ENCODE measurements around the gene ERP27.

Gene ERP27

GRCh38 chr12:14942196-14942931 is 4.0 kb upstream of the ERP27 start:
- FAIRE-seq (no peak), DNase-seq (ENCODE audit: insufficient read length, low spot score) (no peak)

- DNase-seq (ENCODE audit: insufficient read length, low spot score) (no peak), FAIRE-seq (no peak)
Observed at GRCh38 chr12:14941369-14941768, 3.0 kb upstream of the ERP27 start.

DNA sequence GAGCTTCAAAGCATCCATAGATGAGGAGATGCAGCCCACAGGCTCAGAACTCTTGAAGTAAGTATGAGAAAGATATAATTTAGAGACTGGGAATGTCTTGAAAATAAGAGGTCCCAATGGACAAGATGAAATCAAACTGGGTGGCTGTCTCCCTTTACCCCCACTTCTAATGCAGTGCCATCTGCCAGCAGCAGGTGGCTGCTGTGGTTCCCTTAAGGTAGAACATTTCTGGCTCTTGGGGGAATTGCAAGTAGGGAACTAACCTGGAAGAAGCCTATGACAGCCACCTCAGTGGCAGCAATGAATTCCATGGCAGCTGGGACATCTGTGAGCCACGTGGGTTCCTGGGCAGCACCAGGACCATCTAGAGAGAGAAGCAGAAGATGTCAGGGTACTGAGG is 648 bp downstream of the ERP27 start:
- no peak for FAIRE-seq
- DNase-seq (ENCODE audit: insufficient read length, low spot score): no peak

- DNase-seq (ENCODE audit: insufficient read length, low spot score): no peak
- no peak for FAIRE-seq
Observed at GRCh38 chr12:14937014-14937413, 1.3 kb downstream of the ERP27 start.

- DNase-seq (ENCODE audit: insufficient read length, low spot score): no peak
- no peak for FAIRE-seq
Observed at GRCh38 chr12:14936224-14936861, 2.0 kb downstream of the ERP27 start.

DNA sequence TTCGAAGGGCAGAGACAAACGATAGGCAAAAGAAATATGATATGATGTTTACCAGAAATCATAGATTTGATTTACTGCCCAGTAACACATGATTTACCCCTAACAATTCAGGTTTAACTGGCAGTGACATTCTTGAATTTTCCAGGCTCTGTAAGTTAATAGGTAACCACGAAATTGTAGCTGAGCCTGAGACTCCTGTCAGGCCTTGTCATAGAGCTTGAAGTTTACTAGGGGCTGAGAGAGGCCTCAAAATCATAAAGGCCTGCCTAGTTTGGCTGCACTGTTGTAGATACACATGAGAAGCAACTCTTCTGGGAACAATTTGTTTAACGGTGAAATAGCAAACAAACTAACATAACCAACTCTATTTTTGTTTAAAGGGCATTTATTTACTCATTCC is 3.3 kb downstream of the ERP27 start:
- no peak for FAIRE-seq
- DNase-seq (ENCODE audit: insufficient read length, low spot score): no peak

- DNase-seq (ENCODE audit: insufficient read length, low spot score) (no peak), FAIRE-seq (no peak)
Observed at GRCh38 chr12:14934511-14934910, 3.8 kb downstream of the ERP27 start.

GRCh38 chr12:14931791-14932560 is 6.4 kb downstream of the ERP27 start:
- DNase-seq (ENCODE audit: insufficient read length, low spot score): no peak
- FAIRE-seq: no peak

GRCh38 chr12:14931359-14931758 is 7.0 kb downstream of the ERP27 start:
- FAIRE-seq (no peak), DNase-seq (ENCODE audit: insufficient read length, low spot score) (no peak)

DNA sequence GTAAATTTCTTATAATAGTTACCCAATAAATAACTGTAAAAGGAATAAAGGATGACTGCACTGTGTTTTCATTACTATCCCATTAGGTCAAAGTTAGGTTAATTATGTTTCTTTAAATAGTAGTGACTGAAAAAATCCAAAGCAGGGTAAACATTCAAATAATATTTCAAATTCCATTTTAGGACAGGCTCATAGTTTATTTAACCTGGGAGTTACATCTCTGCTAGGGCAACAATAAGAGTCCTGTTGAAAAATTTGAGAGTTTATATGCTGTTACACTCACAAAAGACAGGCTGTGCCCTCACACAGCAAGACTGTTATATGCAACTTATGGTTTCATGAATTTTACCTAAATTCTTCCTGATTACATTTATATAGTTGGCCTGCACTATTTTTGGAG is 8.0 kb downstream of the ERP27 start:
- DNase-seq (ENCODE audit: insufficient read length, low spot score): no peak
- no peak for FAIRE-seq

DNA sequence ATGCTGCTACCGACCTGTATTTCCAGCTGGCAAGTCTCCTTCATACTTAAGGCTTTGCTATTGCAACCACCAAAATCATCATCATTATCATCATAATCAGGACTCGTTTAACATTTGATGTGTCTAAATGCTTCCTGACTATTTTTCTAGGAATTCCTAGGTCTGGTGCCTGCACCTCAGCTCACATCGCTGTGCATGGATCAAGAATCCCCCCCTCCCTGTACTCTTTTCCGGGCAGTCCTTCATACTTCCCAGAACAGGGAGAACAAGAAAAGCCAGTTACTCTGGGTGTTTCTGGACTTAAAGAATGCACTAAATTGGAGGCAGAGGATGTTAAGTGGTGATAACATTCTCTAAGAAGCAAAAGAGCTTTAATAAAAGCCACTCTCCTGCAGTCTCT is 9.4 kb downstream of the ERP27 start:
- FAIRE-seq (no peak), DNase-seq (ENCODE audit: insufficient read length, low spot score) (no peak)

DNA sequence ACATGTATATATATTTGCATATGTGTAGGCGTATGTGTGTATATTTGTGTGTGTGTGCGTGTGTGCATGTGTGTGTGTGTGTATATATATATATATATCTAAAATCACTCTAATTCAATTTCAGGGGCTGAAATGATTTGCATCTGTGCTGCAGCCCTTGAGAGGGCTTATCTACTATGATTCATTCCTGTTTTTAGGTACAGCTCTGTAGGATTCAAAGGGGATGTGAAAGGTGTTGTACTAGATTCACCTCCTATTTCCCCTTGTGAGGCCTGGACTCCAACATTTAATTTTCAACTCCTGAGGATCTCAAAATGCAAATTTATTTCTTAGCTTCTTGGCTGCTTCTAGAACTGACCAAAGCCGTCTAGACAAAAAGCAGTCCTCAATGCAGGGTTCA is 11.1 kb downstream of the ERP27 start:
- FAIRE-seq (no peak), DNase-seq (ENCODE audit: insufficient read length, low spot score) (no peak)

- DNase-seq (ENCODE audit: insufficient read length, low spot score) (no peak), FAIRE-seq (no peak)
Observed at GRCh38 chr12:14924541-14924940, 13.8 kb downstream of the ERP27 start.

DNA sequence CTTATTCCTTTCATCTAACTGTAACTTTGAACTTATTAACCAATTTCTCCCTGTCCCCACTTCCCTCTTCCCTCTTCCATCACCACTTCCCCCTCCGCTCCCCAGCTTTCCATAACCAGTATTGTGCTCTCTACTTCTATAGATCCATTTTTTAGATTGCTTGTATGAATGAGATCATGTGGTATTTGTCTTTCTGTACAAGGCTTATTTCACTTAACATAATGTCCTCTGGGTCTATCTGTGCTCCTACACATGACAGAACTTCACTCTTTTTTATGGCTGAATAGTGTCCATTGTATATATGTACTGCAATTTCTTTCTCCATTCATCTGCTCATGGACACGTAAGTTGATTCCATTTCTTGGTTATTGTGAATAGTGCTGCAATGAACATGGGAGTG is 14.4 kb downstream of the ERP27 start:
- FAIRE-seq (no peak), DNase-seq (ENCODE audit: insufficient read length, low spot score) (no peak)

GRCh38 chr12:14921218-14921617 is 17.1 kb downstream of the ERP27 start:
- DNase-seq (ENCODE audit: insufficient read length, low spot score): no peak
- no peak for FAIRE-seq

- FAIRE-seq (no peak), DNase-seq (ENCODE audit: insufficient read length, low spot score) (no peak)
Observed at GRCh38 chr12:14920475-14921126, 17.7 kb downstream of the ERP27 start.

DNA sequence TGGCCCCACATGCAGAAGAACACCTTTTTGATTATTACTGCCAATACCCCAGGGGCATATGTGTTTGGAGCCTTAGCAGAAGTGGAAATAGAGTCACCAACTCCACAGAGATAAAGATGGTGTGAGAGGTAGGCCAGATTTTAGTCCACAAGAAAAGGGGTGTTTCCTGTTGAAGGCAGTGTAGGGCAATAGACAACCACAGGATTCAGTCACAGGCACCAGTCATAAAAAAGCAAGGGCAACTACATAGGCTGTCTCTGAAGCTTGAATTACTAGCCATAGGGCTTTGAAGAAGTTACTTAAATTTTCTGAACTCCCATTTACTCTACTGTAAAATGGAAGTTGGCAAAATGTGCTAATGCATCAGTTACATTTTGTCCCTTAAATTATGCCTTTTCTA is 18.9 kb downstream of the ERP27 start:
- FAIRE-seq (no peak), DNase-seq (ENCODE audit: insufficient read length, low spot score) (no peak)

DNA sequence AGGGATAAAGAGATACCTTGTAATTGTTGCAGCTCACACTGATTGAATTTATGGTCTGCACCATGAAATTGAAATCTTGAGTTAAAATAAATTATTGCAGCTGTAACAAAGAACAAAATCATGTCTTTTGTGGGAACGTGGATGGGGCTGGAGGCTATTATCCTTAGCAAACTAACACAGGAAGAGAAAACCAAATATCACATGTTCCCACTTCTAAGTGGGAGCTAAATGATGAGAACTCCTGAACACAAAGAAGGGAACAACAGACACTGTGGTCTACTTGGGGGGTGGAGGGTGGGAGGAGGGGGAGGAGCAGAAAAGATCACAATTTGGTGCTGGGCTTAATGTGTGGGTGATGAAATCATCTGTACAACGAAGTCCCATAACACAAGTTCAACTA is 22.6 kb downstream of the ERP27 start:
- no peak for FAIRE-seq
- DNase-seq (ENCODE audit: insufficient read length, low spot score): no peak

DNA sequence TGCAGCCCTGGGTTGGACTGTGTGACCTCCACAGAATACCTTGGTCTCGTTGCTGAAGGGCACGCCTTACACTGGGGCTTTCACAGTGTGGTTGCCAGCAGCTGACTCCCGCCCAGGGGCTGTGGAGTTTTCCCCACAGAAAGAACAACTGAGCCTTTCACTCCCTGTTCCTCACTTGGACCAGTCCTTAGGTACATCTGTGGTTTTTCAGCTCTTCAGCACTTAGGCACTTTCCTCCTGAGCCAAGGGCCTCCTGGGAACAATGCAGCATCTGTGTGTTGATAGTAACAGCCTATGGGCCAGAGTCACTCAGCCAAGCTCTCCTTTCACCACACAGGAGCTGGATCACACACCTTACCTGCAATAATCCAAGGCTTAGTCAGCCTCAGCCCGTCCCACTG is 25.0 kb downstream of the ERP27 start:
- FAIRE-seq (no peak), DNase-seq (ENCODE audit: insufficient read length, low spot score) (no peak)

GRCh38 chr12:14911131-14911530 is 27.2 kb downstream of the ERP27 start:
- no peak for FAIRE-seq
- no peak for DNase-seq (ENCODE audit: insufficient read length, low spot score)
